LNCaP clone FGC (cell line): ENCODE measurements around the gene ZMYND12.
"Not testable (repeated sequence)": the region's sequence is repeated elsewhere in the genome, so short reads cannot be mapped to it uniquely, and the experiment has no call there.

Experiments used
- DNase-seq: peaks from one replicate; pipeline ENCODE4 v3.0.0-alpha.2; 2011; ENCODE audit warnings: low read depth
- H3K4me3 ChIP-seq: 2 replicates; pipeline ENCODE4 v1.5.1; 2011; ENCODE audit warnings: mild to moderate bottlenecking, low read depth, low read length, control low read depth
- TF ChIP-seq, protein P1 (sequence below): IDR thresholded peaks from 2 replicates; pipeline ENCODE4 v1.5.1; 2012; ENCODE audit warnings: mild to moderate bottlenecking; ENCODE audit not compliant: control insufficient read depth, insufficient read depth; ENCODE audit errors: extremely low read depth

Gene ZMYND12, protein sequence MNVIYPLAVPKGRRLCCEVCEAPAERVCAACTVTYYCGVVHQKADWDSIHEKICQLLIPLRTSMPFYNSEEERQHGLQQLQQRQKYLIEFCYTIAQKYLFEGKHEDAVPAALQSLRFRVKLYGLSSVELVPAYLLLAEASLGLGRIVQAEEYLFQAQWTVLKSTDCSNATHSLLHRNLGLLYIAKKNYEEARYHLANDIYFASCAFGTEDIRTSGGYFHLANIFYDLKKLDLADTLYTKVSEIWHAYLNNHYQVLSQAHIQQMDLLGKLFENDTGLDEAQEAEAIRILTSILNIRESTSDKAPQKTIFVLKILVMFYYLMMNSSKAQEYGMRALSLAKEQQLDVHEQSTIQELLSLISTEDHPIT

DNA sequence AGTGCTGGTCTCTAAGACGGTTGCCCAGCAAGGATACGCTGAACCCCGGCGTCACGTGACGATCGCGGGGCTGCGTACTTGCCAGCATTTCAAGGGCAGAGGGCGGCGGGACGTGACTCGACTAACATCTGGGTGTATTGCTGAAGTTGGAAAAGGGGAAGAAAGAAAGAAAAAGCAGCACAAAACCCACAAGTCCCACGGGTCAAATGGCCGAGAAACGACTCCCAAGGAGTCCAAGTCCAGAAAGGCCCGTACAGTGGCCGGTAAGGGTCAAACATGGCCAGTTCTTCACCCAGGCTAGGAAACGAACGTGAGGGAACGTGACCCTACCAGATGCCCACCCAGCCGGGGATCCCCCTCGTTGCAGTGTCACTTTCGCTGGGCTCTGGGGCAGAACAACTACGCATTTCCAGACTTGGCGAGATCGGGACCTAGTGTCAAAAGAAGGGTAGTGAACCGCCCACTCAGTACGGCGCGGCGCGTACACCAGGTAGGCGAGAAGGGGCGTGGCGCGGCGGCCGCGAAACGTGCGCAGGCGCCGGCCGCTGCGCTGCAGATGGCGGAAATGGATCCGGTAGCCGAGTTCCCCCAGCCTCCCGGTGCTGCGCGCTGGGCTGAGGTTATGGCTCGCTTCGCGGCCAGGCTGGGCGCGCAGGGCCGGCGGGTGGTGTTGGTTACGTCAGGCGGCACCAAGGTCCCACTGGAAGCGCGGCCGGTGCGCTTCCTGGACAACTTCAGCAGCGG, at the start of gene ZMYND12, which contains the start of gene PPCS:
ZMYND12 (minus strand) TSS at position 13 of the 744 bp plus-strand sequence. CDS start 25 bp downstream, outside the sequence.
PPCS (plus strand) TSS at position 534 of the 744 bp plus-strand sequence; CDS start at position 557, 23 bp downstream.
- peak within 1 kb of the TSS; percentile 85 for H3K4me3 ChIP-seq
- DNase-seq: peak; percentile 67
- TF ChIP-seq, protein P1, sequence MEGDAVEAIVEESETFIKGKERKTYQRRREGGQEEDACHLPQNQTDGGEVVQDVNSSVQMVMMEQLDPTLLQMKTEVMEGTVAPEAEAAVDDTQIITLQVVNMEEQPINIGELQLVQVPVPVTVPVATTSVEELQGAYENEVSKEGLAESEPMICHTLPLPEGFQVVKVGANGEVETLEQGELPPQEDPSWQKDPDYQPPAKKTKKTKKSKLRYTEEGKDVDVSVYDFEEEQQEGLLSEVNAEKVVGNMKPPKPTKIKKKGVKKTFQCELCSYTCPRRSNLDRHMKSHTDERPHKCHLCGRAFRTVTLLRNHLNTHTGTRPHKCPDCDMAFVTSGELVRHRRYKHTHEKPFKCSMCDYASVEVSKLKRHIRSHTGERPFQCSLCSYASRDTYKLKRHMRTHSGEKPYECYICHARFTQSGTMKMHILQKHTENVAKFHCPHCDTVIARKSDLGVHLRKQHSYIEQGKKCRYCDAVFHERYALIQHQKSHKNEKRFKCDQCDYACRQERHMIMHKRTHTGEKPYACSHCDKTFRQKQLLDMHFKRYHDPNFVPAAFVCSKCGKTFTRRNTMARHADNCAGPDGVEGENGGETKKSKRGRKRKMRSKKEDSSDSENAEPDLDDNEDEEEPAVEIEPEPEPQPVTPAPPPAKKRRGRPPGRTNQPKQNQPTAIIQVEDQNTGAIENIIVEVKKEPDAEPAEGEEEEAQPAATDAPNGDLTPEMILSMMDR: no peak

DNA sequence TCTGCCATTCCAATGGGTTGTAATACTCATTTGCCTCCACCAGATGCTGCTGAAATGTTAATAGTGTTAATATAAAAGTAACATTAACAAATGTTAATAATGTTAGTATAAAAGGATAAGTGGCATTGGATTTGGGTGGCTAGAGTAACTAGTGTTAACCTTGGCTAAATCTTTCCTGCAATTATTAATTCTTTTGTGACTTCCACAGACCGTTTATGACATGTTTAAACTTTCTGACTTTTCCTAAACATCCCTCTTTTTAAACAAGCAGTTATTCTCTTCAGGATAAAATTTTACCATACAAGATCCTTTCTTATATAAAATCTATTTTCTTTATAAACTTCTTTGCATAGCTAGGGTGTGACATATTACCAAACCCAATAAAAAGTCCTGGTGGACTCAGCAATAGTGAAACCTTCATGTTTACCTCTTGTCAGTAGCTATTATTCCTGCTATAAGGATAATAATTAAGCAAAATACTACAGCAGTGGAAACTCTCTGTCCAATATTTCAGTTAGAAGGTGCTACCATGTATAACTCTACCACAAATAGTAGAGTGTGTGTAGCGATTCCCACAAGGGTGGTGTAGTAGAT, 48.8 kb upstream of the ZMYND12 start:
- TF ChIP-seq, protein P1: no peak
- H3K4me3 ChIP-seq: no peak overlapping the region
- DNase-seq: no peak

DNA sequence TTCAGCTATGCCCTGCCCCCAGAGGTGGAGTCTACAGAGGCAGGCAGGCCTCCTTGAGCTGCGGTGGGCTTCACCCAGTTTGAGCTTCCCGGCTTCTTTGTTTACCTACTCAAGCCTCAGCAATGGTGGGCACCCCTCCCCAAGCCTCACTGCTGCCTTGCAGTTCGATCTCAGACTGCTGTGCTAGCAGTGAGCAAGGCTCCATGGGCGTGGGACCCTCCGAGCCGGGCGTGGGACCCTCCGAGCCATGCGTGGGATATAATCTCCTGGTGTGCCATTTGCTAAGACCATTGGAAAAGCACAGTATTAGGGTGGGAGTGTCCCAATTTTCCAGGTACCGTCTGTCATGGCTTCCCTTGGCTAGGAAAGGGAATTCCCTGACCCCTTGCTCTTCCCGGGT, 46.2 kb upstream of the ZMYND12 start:
- H3K4me3 ChIP-seq, DNase-seq: not testable (repeated sequence)

DNA sequence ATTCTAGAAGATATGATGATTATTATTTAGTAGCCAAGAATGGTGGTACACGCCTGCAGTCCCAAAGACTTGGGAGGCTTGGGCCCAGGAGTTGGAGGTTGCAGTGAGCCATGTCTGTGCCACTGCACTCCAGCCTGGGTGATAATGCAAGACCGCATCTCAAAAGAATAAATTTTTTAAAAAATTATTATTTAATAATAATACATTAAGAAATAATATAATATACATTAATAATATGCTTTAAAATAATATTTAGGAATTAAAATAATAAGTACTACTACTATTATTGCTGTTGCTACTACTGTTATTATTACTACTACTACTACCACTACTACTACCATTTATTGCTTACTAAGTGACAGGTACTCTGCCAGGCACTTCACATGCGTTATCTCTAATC, 34.4 kb upstream of the ZMYND12 start:
- TF ChIP-seq, protein P1: no peak
- no peak overlapping the region for H3K4me3 ChIP-seq
- DNase-seq: no peak

DNA sequence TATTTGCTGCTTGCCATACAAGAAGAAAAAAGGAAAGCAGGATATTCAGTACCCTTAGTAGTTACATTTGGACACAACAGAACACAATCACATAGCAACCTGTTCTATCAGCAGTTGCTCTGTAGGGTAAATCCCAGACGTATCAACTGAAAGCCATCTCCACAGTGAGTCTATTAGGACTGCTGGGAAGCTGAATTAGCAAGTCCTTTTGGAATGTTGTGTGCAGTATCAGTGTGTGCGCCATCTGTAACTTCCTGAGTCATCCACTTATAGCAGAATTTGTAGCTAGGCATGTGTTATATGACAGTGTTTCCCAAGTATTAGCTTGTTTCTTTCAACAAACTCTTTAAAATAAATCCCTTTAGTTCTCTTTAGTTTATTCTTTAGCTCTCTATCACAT, 28.6 kb upstream of the ZMYND12 start:
- no peak for DNase-seq
- TF ChIP-seq, protein P1: no peak
- no peak overlapping the region for H3K4me3 ChIP-seq

DNA sequence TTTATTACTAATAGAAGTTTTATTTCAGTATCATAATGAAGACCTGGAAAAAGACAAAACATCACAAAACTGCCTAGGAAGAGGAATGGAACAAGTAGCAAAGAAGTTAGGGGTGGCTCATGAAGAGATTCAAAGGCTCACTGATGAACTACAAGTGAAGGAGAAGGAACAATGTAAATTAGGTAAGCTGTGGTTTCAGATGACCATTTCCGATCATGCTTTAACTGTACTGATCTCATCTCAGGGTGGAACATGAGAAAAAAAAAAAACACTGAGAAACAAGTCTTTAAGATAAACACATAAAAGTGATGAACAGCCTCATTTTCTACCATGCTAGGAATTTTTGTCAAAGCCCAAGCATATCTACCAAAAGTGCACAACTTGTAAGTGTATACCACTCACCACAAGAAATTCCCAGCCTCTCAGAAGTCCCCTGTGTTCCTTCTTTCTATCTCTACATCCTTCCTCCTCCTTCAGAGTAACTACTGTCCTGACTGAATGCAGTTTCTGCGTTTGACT, 26.9 kb upstream of the ZMYND12 start:
- TF ChIP-seq, protein P1: no peak
- H3K4me3 ChIP-seq: no peak overlapping the region
- DNase-seq: no peak

DNA sequence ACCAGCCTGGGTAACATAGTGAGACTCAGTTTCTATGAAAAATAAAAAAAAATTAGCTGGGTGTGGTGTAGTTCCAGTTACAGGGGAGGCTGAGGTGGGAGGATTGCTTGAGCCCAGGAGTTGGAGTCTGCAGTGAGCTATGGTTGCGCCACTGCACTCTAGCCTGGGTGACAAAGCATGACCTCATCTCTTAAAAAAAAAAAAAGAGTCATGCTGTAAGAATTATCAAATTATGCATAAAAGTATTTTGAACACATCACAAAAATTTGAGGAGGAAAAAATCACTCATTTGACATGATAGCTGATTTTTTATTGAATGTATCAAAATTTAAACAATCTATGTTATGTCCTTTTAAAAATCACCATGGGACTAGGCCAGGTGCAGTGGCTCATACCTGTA, 25.1 kb upstream of the ZMYND12 start:
- TF ChIP-seq, protein P1: no peak
- H3K4me3 ChIP-seq: no peak overlapping the region
- no peak for DNase-seq
